ENCODE measurements around the gene ZNF669.
"Not testable (repeated sequence)": the region's sequence is repeated elsewhere in the genome, so short reads cannot be mapped to it uniquely, and the experiment has no call there.

ZNF669 gene

DNA sequence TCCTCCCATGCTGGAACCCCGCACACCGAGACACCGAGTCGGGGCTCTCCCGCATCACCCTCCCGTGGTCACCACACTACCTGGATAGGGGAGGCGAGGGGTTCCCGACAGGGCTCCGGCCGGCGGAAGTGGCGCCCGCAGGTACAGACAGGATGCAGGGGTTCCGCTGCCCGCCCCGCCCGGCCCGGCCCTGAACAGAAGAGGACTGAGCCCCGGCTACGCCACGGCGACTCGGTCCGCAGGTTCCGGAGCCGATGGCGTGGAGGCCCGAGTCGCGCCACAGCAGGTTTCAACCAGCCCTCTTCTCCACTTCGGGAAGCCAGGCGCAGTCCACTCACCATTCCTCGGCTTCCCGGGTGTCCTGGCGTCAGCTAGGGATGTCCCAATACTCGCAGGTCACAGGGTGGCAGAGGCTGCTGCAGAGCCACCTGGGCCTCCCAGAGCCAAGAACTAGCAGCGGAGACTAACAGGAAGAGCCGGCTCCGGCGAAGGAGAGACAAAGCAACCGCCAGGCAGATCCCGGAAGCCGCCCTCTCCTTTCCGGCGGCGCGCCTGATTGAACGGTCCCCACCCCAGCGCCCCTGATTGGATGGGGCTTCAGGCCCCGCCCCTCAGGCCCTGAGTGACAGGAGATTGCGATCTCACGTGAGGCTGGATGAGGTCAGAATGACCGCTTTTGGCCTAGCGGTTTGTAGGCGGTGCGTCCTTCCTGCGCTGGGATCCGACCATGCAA lies at the start of gene ZNF669:
TSS of gene ZNF669 (minus strand) at position 498 of the 733 bp plus-strand sequence. CDS start at position 341, 157 bp downstream.
- DNase-seq = peak; percentile 91

DNA sequence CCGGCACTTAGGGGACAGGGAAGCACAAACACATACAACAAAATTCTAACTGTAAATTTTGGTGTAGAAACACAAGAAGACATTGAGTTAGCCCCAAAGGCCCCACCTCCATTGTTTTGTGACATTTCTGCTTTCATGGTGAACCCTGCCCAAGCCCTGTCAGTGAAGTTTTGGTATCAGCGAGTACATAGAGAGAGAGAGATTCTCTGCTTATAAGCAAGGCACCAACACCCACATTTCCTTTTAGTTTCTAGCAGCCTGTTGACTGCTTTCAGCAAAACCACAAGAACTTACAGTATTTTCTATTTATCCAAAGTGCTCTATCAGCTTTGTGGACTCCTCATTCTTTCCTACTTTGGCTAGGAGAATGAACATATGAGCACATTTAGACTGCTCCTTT lies 43.6 kb upstream of the ZNF669 start:
- DNase-seq = no peak

DNA sequence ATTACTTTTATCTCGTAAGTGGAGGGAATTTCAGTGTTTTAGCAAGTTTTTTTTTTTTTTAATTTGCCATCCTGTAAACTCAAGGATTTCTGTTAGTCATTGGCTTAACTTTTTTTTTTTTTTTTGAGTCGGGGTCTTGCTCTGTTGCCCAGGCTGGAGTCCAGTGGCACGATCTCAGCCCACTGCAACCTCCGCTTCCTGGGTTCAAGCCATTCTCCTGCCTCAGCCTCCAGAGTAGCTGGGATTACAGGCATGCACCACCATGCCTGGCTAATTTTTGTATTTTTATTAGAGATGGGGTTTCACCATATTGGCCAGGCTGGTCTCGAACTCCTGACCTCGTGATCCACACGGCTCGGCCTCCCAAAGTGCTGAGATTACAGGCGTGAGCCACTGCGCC lies 43.0 kb upstream of the ZNF669 start:
- not testable (repeated sequence) for DNase-seq

DNA sequence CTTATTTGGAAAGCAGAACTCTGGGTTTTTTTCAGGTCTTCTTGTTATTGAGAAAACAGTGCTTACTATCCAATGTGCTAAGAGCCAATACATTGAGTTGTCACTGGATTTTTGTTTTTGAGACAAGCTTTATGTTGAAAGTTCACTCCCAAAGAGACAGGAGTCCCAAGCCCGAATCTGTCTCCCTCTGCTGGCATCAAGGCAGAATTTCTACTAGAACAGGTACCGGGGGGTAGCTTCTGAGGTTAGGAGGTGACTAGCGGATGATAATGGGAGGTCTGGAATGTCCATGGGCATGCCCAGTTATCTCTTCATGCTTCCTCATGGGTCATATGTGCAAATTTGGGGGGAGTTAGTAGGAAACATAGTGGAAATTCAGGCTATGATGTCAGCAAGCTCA lies 42.5 kb upstream of the ZNF669 start:
- no peak for DNase-seq

- DNase-seq = no peak
Observed at GRCh38 chr1:247145279-247145678, 41.1 kb upstream of the ZNF669 start.

- not testable (repeated sequence) for DNase-seq
Observed at GRCh38 chr1:247139557-247139956, 35.4 kb upstream of the ZNF669 start.

GRCh38 chr1:247131236-247131635 lies 27.1 kb upstream of the ZNF669 start:
- DNase-seq = no peak

DNA sequence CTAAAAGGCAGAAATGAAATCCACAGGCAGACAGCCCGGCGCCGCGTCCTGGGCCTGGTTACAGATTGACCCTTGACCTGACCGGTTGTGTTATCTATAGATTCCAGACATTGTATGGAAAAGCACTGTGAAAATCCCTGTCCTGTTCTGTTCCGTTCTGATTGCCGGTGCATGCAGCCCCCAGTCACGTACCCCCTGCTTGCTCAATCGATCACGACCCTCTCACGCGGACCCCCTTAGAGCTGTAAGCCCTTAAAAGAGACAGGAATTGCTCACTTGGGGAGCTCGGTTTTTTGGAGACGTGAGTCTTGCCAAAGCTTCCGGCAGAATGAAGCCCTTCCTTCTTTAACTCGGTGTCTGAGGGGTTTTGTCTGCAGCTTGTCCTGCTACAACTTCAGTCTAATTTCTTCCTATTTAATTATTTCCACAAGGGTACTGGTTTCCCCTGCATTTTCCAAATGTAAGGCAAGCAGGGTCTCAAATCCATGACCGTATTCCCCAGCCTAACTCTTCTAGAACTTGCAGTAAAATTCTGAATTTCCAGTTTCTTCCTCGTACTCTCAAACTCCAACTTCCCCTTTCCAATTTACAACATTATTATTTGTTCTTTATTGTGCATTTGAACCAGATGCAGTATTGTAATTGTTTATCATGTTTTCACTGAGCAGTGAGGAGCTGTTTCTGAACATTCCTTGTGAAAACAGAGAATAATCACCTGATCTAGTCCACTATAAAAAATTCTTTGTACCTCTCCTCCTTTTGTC lies 23.5 kb upstream of the ZNF669 start:
- not testable (repeated sequence) for DNase-seq

DNA sequence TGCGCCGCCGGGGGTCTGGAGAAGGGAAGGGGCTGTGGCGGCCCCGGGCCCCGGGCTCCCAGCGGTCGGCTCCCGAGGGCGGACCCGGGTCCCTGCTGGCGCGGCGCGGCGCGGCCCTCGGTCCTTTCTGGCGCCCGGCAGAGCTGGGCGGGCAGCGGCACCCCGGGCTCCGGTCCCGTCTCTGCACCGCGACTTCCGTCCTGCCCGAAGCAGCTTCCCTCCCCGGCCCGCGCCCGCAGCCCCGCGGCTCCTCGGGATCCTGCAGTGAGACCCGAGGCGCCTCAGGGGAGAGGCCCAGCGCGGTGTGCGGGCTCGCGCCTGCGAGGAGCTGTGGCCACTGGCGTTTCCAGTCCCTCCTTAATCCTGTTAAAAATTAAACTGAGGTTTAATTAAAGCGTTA lies 22.4 kb upstream of the ZNF669 start:
- DNase-seq = not testable (repeated sequence)

GRCh38 chr1:247126166-247126565 lies 22.0 kb upstream of the ZNF669 start:
- not testable (repeated sequence) for DNase-seq

- no peak for DNase-seq
Observed at GRCh38 chr1:247121382-247121781, 17.2 kb upstream of the ZNF669 start.

- not testable (repeated sequence) for DNase-seq
Observed at GRCh38 chr1:247120408-247120668, 16.2 kb upstream of the ZNF669 start.

DNA sequence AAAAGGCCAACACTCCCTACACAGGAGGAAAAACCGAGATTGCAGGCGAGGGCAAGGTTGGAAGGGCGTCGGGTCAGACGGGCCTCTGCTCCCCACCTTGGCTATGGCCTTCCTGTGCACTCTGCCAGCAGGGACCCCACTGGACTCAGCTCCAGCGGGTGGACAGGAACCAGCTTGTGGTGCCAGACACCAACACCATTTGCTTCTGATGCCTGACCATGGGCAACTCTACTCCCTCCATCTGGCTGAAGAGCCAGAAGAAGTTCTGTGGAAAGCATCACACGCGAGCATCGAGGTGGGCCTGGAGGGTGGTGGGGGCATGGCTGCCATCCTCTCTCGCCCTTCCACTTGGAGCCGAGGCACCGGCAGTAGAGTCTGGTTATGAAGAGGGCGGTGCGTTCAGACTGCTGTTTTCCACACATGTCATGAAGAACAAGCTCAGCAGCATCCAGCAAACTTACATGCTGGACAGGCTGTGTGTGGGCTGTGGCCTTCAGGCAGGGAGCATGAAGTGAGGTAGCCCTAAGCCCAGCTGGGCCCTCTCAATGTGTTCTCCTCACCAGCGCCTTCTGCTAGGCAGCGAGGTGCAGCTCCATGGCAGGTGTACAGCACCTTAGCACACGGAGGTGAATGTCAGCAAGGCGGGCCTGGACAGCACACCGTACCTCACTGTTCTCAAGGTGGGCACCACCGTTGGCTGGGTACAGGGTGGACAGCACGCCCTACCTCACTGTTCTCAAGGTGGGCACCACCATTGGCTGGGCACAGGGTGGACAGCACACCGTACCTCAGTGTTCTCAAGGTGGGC lies 15.6 kb upstream of the ZNF669 start:
- no peak for DNase-seq

- DNase-seq = no peak
Observed at GRCh38 chr1:247118946-247119446, 14.8 kb upstream of the ZNF669 start.

GRCh38 chr1:247115545-247115944 lies 11.4 kb upstream of the ZNF669 start:
- DNase-seq = no peak

GRCh38 chr1:247115141-247115510 lies 11.0 kb upstream of the ZNF669 start:
- no peak for DNase-seq

DNA sequence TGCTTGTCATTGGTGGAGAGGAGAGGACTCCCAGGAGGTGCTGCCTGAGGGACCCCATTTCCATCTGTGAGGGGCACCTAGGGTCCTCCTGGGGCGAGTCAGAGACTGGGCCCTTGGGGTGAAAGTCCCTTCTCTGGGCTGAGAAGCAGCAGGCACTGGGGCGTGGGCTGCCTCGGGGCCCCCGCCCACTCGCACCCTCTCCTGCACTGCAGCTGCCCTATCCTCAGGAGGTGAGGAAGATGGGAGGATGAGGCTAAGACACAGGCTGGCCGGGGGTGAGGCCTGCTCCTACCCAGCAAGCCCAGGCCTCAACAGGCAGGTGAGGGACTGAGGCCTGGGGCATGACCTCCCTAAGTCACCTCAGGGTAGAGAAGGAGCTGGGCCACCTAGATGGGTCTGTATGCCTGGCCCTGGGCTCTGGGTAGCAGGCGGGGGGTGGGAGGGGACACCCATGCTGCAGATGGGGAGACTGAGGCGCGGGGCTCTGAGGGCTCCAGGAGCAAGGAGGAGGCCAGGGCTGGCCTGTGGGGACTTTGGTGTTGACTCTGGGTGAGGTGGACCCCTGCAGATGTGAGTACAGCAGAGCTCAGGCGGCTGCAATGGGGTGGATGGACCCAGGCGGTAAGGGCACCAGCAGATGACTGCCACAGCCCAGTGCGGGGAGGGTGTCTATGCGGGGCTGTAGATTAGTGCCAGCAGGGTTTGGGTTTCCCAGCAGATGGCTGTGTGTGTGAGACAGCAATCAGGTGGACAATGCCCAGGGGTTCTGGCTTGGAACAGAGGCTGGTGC lies 10.4 kb upstream of the ZNF669 start:
- no peak for DNase-seq

DNA sequence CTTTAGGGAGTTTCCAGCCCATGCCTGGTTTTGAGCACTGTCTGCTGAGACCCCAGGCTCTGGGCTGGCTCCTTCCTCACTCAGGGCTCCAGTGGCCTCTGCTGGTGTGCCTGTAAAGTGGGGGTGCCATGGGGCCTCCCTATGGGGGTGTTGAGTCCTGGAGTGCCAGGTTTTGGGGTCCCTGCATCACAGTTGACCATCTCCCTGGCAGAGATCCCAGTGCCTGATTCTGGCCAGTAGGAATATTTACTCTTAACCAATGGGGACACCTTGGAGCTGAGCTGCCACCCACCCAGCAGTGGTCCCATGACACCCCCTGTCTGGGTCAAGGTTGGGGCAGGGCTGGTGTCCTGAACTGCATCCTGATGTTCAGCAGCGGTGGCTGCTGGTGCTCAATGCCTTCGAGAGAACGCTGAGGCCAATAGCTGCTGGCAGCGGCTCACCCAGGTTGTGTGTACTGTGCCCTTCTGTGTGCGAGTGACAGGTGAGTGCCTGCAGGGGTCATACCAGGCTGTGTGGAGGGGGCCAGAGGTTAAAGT lies 9.6 kb upstream of the ZNF669 start:
- no peak for DNase-seq

- no peak for DNase-seq
Observed at GRCh38 chr1:247113094-247113497, 8.9 kb upstream of the ZNF669 start.

DNA sequence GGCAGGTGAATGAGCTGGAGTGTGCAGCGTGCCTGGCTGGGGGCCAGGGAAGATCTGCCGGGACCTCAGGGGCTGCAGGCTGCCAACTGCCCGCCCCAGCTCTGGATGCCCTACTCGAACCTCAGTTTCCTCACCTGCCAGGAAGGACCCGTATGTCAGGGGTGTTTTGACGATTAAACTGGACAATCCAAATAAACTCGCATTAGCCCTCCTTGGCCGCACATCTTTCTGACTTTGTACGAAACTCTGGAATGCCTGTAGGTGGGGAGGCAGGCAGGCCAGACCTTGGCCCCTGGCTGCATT lies 8.3 kb upstream of the ZNF669 start:
- no peak for DNase-seq

GRCh38 chr1:247111700-247112478 lies 7.7 kb upstream of the ZNF669 start:
- no peak for DNase-seq

GRCh38 chr1:247111259-247111699 lies 7.1 kb upstream of the ZNF669 start:
- no peak for DNase-seq

All from CD4-positive, alpha-beta T cell treated with Interleukin-12 subunit alpha and Interleukin-12 subunit beta, for 1 hour (primary cell).